GM19035 (cell line): Measurements from ENCODE around the gene HTT-AS.
A peak's percentile ranks its signal among the peaks of the same experiment; 100 is the strongest.

ENCODE experiments used
- ATAC-seq: cut with Tn5 transposase; IDR thresholded peaks from one replicate; pipeline ENCODE4 v1.9.1; 2021; ENCODE audit not compliant: unreplicated experiment

HTT-AS gene

GRCh38 chr4:3091464-3091863 lies 17.1 kb upstream of the HTT-AS start:
- no peak for ATAC-seq

- ATAC-seq = no peak
Measured at GRCh38 chr4:3087115-3087797, 12.9 kb upstream of the HTT-AS start.

GRCh38 chr4:3085948-3086670 lies 11.8 kb upstream of the HTT-AS start:
- no peak for ATAC-seq

DNA sequence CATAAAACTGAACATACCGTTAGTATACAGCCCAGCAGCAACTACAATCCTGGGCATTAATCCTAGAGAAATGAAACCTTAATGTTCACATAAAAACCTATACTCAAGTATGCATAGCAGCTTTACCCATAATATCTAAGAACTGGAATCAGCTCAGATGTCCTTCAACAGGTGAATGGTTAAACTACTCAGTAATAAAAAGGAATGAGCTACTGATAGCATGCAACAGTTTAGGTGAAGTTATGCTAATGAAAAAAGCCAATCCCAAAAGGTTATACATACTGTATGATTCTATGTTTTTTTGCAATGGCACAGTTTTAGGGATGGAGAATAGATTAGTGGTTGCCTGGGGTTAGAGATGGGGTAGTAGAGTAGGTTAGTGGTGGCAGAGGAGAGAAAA lies 9.4 kb upstream of the HTT-AS start:
- ATAC-seq = no peak

DNA sequence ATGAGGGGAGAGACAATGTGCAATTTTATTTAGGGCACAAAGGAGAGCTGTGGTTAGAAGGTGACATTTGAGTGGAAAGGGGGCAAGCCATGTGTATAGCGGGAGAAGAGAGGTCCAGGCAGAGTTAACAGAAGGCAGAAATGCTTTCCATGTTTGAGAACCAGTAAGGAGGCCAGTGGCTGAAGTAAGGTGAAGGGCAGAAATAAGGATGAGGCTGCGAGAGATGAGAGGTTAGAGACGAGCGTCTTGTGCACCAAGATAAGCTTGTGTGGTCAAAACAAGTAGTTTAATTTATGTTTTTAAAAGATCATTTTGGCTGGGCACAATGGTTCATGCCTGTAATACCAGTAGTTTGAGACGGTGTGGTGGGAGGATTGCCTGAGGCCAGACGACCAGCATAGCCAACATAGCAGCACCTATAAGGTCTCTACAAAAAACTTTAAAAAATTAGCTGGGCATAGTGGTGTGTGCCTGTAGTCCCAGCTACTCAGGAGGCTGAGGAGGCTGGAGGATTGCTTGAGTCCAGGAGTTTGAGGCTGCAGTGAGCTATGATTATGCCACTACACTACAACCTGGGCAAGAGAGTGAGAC lies 8.7 kb upstream of the HTT-AS start:
- no peak for ATAC-seq

DNA sequence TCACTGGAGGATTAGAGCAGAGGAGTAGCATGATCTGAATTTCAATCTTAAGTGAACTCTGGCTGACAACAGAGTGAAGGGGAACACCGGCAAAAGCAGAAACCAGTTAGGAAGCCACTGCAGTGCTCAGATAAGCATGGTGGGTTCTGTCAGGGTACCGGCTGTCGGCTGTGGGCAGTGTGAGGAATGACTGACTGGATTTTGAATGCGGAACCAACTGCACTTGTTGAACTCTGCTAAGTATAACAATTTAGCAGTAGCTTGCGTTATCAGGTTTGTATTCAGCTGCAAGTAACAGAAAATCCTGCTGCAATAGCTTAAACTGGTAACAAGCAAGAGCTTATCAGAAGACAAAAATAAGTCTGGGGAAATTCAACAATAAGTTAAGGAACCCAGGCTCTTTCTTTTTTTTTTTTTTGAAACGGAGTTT lies 5.4 kb upstream of the HTT-AS start:
- no peak for ATAC-seq

DNA sequence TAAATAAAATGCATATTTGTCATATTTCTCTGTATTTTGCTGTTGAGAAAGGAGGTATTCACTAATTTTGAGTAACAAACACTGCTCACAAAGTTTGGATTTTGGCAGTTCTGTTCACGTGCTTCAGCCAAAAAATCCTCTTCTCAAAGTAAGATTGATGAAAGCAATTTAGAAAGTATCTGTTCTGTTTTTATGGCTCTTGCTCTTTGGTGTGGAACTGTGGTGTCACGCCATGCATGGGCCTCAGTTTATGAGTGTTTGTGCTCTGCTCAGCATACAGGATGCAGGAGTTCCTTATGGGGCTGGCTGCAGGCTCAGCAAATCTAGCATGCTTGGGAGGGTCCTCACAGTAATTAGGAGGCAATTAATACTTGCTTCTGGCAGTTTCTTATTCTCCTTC lies 3.5 kb upstream of the HTT-AS start:
- peak; percentile 30 for ATAC-seq

GRCh38 chr4:3075652-3075981 lies 1.3 kb upstream of the HTT-AS start:
- no peak for ATAC-seq

- no peak for ATAC-seq
Measured at GRCh38 chr4:3074846-3075651, 711 bp upstream of the HTT-AS start.

- peak; percentile 31 for ATAC-seq
Measured at GRCh38 chr4:3073158-3074077, 920 bp downstream of the HTT-AS start.

GRCh38 chr4:3071811-3072210 lies 2.5 kb downstream of the HTT-AS start:
- ATAC-seq = no peak

DNA sequence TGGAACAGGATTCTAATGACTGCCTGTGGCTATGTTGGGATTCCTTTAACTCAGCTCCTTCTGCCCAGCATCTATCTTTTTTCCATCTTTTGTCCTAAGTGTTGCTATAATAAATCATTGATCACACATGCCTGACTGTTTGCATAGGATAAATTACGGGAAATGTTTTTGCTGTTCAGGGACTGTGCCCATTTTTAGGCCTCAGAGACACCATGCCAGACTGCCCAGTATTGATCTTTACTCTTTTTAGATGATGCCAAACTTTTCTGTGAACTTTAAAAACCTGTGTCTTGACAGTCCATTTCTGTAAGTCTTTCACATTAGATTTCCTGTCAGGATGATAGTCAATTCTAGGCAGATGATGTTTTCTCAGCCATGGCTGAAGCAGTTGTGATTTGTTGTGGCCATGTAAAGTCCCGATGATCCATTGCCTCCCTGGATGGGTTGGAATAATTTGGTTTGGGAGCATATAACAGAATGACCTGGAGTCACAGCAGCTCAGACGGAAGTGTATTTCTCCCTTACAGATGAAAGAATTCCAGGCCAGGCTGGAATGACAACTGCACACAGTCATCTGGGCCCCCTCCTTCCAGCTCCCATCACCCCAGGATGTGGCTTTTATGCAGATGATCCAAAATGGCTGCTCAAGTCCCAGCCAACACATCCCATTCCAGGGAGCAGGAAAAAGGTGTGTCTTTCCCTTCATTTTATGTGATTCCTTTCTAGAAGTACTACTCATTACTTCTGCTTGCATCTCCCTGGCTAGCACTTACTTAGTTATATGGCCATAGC lies 3.4 kb downstream of the HTT-AS start:
- no peak for ATAC-seq

DNA sequence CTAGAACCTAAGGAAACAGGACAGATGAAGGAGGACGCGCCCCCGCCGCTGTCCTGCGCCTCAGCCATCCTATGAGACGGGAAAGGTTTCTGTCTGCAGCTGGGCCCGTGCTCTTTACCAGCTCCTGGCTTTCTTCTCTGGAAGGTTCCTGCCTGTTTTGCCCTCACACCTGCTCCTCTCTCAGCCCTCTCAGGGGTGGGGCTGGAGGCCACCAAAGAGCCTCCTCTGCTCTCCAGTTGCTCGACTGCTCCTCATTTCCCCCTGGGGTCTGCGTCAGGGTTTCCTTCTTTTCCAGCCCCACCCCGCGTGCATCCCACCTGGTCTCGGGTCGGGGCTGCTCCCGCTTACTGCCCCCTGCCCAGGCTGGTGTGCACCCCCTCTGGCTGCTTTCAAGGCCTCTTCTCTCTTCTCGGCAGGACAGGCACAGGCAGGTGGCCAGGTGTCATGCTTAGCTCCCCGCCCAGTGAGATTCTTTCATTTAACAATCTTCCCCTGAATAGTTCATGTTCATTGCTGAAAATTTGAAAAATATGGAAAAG lies 4.6 kb downstream of the HTT-AS start:
- ATAC-seq = no peak

GRCh38 chr4:3067473-3068001 lies 6.8 kb downstream of the HTT-AS start:
- ATAC-seq = no peak

DNA sequence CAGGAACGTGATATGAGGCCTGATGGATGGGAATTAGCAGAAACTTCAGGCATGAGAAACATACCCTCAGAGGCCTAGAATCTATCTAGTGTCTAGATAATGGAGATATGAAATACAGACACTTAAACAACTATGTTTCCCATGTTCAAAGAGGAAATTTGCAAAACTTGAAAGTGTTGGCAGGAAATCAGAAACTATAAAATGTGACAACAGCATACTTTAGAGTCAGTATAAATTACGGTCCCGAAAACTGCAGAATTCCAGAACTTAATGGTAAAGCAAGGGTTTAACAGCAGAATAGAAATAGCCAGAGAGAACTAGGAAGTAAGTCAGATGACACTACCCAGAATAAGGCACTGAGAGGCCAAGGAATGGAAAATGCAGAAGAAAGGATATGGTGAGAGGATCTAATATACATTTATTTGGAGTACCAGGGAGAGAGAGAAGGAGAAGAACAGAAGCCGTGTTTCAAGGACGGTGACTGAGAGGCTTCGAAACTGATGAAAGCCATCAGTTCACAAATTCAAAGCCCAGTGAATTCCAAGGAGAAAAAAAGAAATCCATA lies 7.4 kb downstream of the HTT-AS start:
- ATAC-seq = no peak

GRCh38 chr4:3065551-3065950 lies 8.8 kb downstream of the HTT-AS start:
- ATAC-seq = no peak

DNA sequence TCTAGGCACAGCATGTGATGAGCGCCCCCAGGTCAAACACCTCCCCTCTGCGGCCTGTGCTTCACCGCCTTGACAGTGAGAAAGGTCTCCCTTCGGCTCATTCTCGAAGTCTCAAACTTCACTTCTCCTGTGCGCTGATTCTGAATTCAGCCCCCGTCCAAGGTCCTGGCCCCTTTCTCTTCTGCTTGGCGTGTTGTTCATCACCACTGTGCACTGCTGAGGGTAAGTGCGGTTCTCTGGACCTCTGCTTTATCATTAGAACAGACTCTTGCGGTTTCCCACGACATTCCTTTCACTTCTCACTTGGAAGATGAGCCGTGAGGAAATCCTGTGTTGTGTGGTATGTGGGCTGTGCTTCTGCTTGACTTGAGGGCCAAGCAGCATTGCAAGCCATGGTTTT lies 11.9 kb downstream of the HTT-AS start:
- no peak for ATAC-seq

DNA sequence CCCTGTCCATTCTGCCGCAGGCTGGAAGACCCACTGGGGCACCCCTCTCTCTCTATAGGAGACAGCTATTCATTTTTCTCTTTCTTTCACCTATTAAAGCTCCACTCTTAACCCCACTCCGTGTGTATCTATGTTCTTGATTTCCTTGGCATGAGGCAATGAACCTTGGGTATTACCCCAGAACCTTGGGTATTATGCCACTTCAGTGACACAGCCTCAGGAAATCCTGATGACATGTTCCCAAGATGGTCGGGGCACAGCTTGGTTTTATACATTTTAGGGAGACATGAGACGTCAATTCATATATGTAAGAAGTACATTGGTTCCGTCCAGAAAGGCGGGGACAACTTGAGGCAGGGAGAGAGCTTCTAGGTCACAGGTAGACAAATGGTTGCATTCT lies 13.4 kb downstream of the HTT-AS start:
- ATAC-seq = no peak

- no peak for ATAC-seq
Measured at GRCh38 chr4:3059943-3060342, 14.4 kb downstream of the HTT-AS start.
